ENCODE results near the gene LOXHD1.

The LOXHD1 gene

DNA sequence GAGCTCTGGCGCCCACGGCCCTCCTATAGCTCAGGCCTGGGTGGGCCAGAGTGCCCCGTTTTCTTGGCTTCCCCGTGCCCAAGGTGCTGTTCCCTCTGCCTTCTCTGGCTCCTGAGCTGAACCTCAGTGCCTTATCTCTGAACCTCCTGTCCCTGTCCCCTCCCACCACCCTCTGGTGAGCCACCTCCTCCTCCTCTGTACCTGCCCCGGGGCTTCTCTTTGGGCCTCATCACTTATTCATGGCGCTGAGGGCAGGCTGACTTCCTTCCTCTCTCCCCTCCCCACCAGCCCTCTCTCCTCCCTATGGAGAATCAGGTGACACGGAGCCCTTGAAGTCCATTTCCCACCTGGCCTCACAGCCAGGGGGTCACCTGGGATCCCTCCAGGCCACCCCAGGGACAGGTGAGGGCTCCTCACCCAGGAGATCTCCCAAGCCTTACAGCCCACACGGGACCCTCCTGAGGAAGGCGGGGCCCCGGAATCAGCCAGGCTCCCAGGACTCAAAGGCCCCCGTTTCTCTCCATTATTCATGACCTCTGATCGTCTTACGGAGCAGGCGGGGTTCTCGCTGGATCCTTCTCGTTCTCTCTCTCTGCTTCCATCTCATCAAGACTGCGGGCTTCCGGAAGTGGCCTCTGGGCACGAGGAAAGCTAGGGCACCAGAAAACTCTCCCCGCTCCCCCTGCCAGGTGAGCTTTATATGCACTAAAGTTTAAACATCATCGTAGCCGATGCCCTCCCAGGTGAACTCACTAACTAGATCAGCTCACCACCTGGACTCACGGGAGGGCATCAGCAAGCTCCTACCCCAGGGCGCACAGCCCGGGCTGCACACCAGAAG, at the start of gene LOXHD1:
Gene LOXHD1, minus strand, starts transcription at position 106 of the 841 bp plus-strand sequence. CDS start 187 bp downstream, outside the sequence.
- DNase-seq = no peak

GRCh38 chr18:46705521-46705920, 48.5 kb upstream of the LOXHD1 start:
- DNase-seq = no peak

- no peak for DNase-seq
These were observed 47.8 kb upstream of the LOXHD1 start for GRCh38 chr18:46704816-46705215.

DNA sequence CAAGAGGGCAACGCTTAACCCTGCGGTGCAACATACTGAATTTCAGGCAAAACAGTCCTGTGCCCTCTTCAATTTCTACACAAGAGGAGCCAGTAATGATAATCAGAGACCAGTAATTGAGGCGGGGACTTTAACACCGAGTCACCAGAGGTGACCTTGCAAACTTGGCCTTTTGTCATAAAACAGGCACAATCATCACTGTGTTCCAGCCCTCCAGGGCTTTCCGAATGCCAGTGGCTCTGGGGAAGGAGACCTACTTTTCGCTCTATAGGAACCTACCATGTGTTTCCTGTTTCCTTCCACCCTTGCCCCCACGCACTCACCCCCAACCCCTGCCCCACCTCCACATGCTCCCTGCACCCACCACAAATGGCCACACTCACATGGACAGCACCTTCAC, 47.2 kb upstream of the LOXHD1 start:
- DNase-seq = no peak

GRCh38 chr18:46702471-46702870, 45.5 kb upstream of the LOXHD1 start:
- DNase-seq = no peak

- DNase-seq = no peak
These were observed 43.2 kb upstream of the LOXHD1 start for GRCh38 chr18:46700066-46700824.

- no peak for DNase-seq
These were observed 39.7 kb upstream of the LOXHD1 start for GRCh38 chr18:46696702-46697101.

DNA sequence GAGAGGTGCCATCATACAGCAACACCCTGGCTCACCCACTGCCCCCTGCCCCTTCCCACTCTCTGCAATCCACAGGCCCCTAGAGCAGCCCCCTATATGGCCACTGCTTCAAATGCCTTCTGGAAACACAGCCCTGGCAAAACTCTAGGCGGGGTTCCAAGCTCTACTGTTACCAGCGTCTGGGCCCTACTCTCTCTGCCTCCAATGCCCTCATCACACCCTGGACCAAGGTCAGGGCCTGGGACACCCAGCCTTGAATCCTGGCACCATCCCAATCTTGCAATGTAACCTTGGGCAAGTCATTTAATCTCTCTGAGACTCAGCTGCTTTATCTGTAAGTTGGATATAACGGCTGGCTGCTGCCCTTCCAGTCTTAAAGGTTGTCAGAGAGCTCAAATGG, 39.2 kb upstream of the LOXHD1 start:
- DNase-seq = no peak

- DNase-seq = no peak
These were observed 37.0 kb upstream of the LOXHD1 start for GRCh38 chr18:46693996-46694395.

GRCh38 chr18:46688853-46689525, 32.0 kb upstream of the LOXHD1 start:
- no peak for DNase-seq

GRCh38 chr18:46686186-46686585, 29.2 kb upstream of the LOXHD1 start:
- no peak for DNase-seq

DNA sequence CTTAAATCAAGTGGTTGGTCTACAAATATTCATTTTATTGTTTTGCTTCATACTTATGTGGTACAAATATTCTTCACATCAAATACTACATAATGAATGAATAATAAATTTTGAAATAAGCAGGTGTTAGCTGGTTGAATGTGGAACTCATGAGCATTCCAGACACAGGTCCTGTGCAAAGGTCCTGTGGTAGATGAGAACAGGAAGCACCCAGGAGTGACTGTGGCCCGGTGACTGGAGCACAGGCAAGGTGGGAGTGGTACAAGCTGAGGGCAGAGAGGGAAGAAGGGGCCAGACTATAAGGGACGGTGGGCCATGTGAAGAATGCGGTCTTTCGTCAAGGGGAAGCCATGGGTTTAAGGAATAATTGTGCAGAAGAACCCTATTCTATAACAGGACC, 26.2 kb upstream of the LOXHD1 start:
- no peak for DNase-seq

- DNase-seq = no peak
These were observed 24.0 kb upstream of the LOXHD1 start for GRCh38 chr18:46680784-46681695.

GRCh38 chr18:46679846-46680598, 23.0 kb upstream of the LOXHD1 start:
- no peak for DNase-seq

DNA sequence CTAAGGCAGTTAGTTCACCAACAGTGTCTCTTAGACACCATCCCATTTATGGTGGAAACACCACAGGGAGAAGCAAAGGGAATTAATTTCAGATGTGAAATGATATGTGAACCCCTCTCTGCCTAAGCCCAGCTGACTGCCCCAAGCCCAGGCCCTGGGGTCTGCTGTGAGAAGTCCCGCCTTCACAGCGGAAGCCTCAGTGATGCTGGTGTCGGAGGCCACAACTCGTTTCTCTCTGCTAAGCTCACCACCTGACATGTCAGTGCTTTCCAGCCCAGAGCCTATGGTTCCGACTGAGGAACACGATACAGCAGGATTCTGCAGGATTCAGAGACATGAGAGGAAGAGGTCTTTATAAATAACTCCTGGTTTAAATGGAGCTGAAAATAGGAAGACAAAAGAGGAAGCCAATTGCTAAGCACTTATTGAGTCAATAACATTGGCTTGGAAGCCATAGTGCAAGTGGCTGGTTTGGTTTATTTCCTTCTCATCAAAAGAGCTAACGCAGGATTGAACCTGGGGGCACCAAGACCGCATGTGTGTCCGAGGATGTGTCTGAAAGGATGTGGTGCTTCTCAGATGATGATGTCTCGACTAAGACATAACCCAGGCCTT, 21.9 kb upstream of the LOXHD1 start:
- DNase-seq = no peak

GRCh38 chr18:46678041-46678440, 21.0 kb upstream of the LOXHD1 start:
- no peak for DNase-seq

GRCh38 chr18:46677611-46678010, 20.6 kb upstream of the LOXHD1 start:
- no peak for DNase-seq

DNA sequence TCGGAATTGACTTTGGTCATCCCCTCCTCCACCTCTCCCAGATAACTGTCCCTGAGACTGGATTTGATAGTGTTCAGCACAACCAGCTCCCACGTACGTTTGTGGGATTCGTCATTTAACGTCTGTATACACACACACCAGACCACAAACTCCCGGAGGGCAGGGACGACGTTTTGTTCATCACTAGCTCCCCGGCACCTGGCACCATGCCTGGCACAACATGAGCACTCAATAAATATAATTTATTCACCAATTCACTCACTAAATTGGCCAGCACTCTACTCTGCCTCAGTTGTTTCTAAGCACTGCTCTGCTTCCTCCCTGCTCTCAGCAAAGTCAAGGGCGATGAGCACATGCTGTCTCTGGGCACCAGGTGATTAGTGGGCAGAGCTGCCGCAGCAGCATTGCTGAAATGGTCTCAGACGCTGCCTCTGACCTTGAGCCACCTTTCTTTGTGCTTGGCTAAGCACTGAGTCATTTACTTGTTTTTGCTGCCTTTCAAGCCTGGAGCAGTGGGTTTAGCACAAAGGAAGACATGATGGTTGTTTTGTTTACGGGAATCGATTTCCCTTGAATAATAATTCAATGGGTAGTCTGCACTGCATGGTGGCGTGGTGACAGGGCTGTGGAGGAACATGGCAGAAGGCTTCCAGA, 19.3 kb upstream of the LOXHD1 start:
- no peak for DNase-seq

DNA sequence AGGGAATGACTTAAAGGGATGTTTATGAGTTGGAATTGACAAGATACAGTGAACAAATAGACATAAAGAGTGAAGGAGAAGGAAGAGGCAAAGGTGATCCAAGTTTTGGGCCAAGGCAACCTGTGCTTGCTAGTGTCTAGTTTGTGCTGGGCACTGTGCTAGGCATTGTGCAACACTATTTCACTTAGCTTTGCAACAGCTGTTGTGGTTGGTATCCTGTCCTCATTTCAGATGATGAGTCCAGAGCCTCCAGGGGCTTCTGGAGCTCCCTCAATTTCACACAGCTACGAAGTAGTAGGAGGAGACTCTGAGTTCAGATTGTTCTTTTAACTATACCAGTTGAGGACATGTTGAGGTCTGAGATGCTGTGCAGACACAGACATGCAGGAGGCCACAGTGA, 18.1 kb upstream of the LOXHD1 start:
- DNase-seq = no peak

GRCh38 chr18:46672062-46672970, 15.3 kb upstream of the LOXHD1 start:
- DNase-seq = no peak
